CD14-positive monocyte (primary cell): ENCODE measurements around the gene MBD2. TPM values are rescaled to one million over a fixed set of nuclear protein-coding genes. Genes with fewer than 3 reads are reported as not detected.
A peak's percentile ranks its signal among the peaks of the same experiment; 100 is the strongest.

Source experiments
- DNase-seq, 3 donors: peaks; one replicate each; pipeline ENCODE4 v3.0.0-alpha.2; 2011 to 2022
- H2AFZ ChIP-seq: 2 replicates; pipeline ENCODE4 v1.6.0; 2012; ENCODE audit warnings: mild to moderate bottlenecking, low read depth, low read length, inconsistent platforms; ENCODE audit not compliant: insufficient read depth, poor library complexity, severe bottlenecking
- H3K27ac ChIP-seq, 2 donors: 1 replicate in 1 of 2; 2 replicates in 1 of 2; pipeline ENCODE4 v1.5.1; 2012 to 2013; ENCODE audit warnings: low read length in 2 of 2, control low read depth in 1 of 2, inconsistent platforms in 1 of 2, low read depth in 1 of 2, mild to moderate bottlenecking in 1 of 2
- H3K27me3 ChIP-seq, 2 donors: one replicate each; pipeline versions ENCODE4 v1.6.0 to v1.6.1; 2011 to 2013; ENCODE audit warnings: low read length in 2 of 2; ENCODE audit not compliant: control insufficient read depth in 2 of 2, insufficient read depth in 2 of 2
- H3K36me3 ChIP-seq, 2 donors: replicated peaks in 1 of 2; 1 replicate in 1 of 2; 2 replicates in 1 of 2; pipeline versions ENCODE4 v1.5.1 to v1.6.1; 2012 to 2013; ENCODE audit warnings: low read length in 2 of 2, control low read depth in 1 of 2, inconsistent platforms in 1 of 2, mild to moderate bottlenecking in 1 of 2; ENCODE audit not compliant: insufficient read depth in 2 of 2, control insufficient read depth in 1 of 2
- H3K4me1 ChIP-seq, 2 donors: 1 replicate in 1 of 2; 2 replicates in 1 of 2; pipeline versions ENCODE4 v1.5.1 to v1.6.1; 2012 to 2013; ENCODE audit warnings: low read length in 2 of 2, control low read depth in 1 of 2, inconsistent platforms in 1 of 2, mild to moderate bottlenecking in 1 of 2, moderate library complexity in 1 of 2; ENCODE audit not compliant: insufficient read depth in 2 of 2, control insufficient read depth in 1 of 2
- H3K4me2 ChIP-seq: replicated peaks from 2 replicates; pipeline ENCODE3; 2012; ENCODE audit warnings: low read length, moderate library complexity, mild to moderate bottlenecking; ENCODE audit not compliant: poor library complexity, severe bottlenecking; ENCODE audit errors: extremely low read depth
- H3K4me3 ChIP-seq, 3 experiments: fragments of 200-600 bp in 1 of 3; sonication (generic) in 1 of 3; replicated peaks in 1 of 3; 1 replicate in 2 of 3; 2 replicates in 1 of 3; pipeline ENCODE4 v1.5.1; 2011 to 2013; ENCODE audit warnings: low read length in 3 of 3, mild to moderate bottlenecking in 3 of 3, control low read depth in 2 of 3, low read depth in 2 of 3, inconsistent platforms in 1 of 3, moderate library complexity in 1 of 3
- H3K79me2 ChIP-seq: 2 replicates; pipeline ENCODE4 v1.6.0; 2012; ENCODE audit warnings: mild to moderate bottlenecking, control low read depth, inconsistent platforms, low read length, moderate library complexity; ENCODE audit not compliant: insufficient read depth
- H3K9ac ChIP-seq: 2 replicates; pipeline ENCODE4 v1.6.0; 2017; ENCODE audit warnings: low read length, mild to moderate bottlenecking; ENCODE audit not compliant: insufficient read depth, poor library complexity, severe bottlenecking
- H3K9me3 ChIP-seq, 2 donors: replicated peaks in 1 of 2; 1 replicate in 1 of 2; 2 replicates in 1 of 2; pipeline versions ENCODE4 v1.5.1 to v1.6.1; 2012 to 2013; ENCODE audit warnings: low read length in 2 of 2, control low read depth in 1 of 2; ENCODE audit not compliant: control insufficient read depth in 1 of 2, insufficient read depth in 1 of 2
- H4K20me1 ChIP-seq: 2 replicates; pipeline ENCODE4 v1.6.0; 2012; ENCODE audit warnings: mild to moderate bottlenecking, low read length, control low read depth, moderate library complexity; ENCODE audit not compliant: insufficient read depth
- H3K27ac Mint-ChIP-seq, 7 donors: one replicate each; pipeline ENCODE4 v1.8.0; 2020; ENCODE audit warnings: mild to moderate bottlenecking in 7 of 7, mixed read lengths in 7 of 7, moderate library complexity in 6 of 7, inconsistent platforms in 2 of 7
- H3K27me3 Mint-ChIP-seq, 3 donors: one replicate each; pipeline ENCODE4 v1.8.0; 2021 to 2022; ENCODE audit warnings: low read depth in 3 of 3, mild to moderate bottlenecking in 3 of 3, mixed read lengths in 3 of 3, moderate library complexity in 3 of 3, inconsistent platforms in 1 of 3
- H3K36me3 Mint-ChIP-seq, 2 donors: one replicate each; pipeline ENCODE4 v1.8.0; 2020; ENCODE audit warnings: mixed read lengths in 2 of 2, inconsistent platforms in 1 of 2, mild to moderate bottlenecking in 1 of 2
- H3K4me1 Mint-ChIP-seq: one replicate; pipeline ENCODE4 v1.8.0; 2020; ENCODE audit warnings: mild to moderate bottlenecking, mixed read lengths
- H3K4me3 Mint-ChIP-seq, 2 donors: one replicate each; pipeline ENCODE4 v1.8.0; 2020; ENCODE audit warnings: mild to moderate bottlenecking in 2 of 2, mixed read lengths in 2 of 2, moderate library complexity in 1 of 2
- H3K9me3 Mint-ChIP-seq, 7 donors: one replicate each; pipeline ENCODE4 v1.8.0; 2020 to 2022; ENCODE audit warnings: mixed read lengths in 7 of 7, mild to moderate bottlenecking in 6 of 7, moderate library complexity in 6 of 7, inconsistent platforms in 2 of 7
- CTCF ChIP-seq: fragments of 200-600 bp; IDR thresholded peaks from one replicate; pipeline ENCODE4 v1.8.0; 2022; ENCODE audit warnings: antibody characterized with exemption, mild to moderate bottlenecking
- WGBS: methylation state at CpG from one replicate; pipeline ENCODE4 v1.1.5; 2013; ENCODE audit warnings: missing lambda C conversion rate; ENCODE audit not compliant: insufficient coverage; 5-methylcytosine and 5-hydroxymethylcytosine counted together
- intact Hi-C, 2 donors: fragments of 100-400 bp; cut with micrococcal nuclease; formaldehyde crosslinking; loops; one replicate each; pipeline versions ENCODE4 v1.15.0 to v1.15.1; 2023
- polyA plus RNA-seq, 3 donors: library from polyadenylated mRNA; depleted of rRNA in 1 of 3; unstranded in 2 of 3; stranded (reverse) in 1 of 3; fragments of 300-500 nt in 2 of 3; fragments of >200 nt in 1 of 3; fragmentation: Illumina TruSeq in 2 of 3; gene quantifications; 1 replicate in 2 of 3; 2 replicates in 1 of 3; pipeline ENCODE4 v1.2.3, GENCODE V29; 2012 to 2021

MBD2 gene
- polyA plus RNA-seq, 3 donors, result 11.6 to 64.9 (median 25.2) TPM

DNA sequence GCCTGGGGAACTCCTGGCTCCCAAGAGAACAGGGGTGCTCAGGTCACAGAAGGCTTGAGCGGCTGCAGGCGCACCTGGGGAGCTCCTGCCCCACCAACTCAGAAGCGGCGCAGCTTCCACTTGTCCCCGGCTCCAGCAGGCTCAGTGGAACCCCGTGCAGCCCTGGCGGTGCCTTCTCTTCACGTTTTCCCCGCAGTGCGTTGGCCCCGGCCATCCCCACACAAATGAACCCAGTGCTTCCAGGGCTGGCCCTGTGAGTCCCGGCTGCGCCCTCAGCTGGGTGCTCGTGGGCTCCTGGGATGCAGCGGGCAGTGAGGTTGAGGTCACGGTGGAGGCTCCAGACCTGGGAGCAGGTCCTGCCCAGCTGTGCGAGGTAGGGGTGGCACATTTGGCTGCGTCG, 17.9 kb upstream of the MBD2 start:
- no peak overlapping the region for H3K4me2 ChIP-seq
- H4K20me1 ChIP-seq, result no peaks in the 10 kb centered on the region
- no peaks in the 10 kb centered on the region for H3K36me3 Mint-ChIP-seq
- no peak for TF ChIP-seq CTCF
- H3K27me3 ChIP-seq, result no peaks in the 10 kb centered on the region
- no peaks in the 10 kb centered on the region for H3K9me3 ChIP-seq
- peak overlapping the region in 1 of 2 donors; percentile 86 for H3K27ac ChIP-seq
- WGBS, result over 99% methylated on average over 19 of the region's 19 CpGs
- H3K27me3 Mint-ChIP-seq, result no peaks in the 10 kb centered on the region
- no peak overlapping the region for H3K9ac ChIP-seq
- peak overlapping the region in 1 of 7 donors; percentile 26 for H3K27ac Mint-ChIP-seq
- peaks cover 0 to 2% (median 0%) of the 10 kb centered on the region in 7 donors for H3K9me3 Mint-ChIP-seq
- H2AFZ ChIP-seq, result peak overlapping the region; percentile 72
- intact Hi-C loops, result no loop called here
- H3K79me2 ChIP-seq, result no peaks in the 10 kb centered on the region
- H3K4me1 Mint-ChIP-seq, result peaks cover 52% of the 10 kb centered on the region
- no peak for DNase-seq
- H3K4me1 ChIP-seq, result peaks cover 48 to 54% of the 10 kb centered on the region in 2 donors
- H3K4me3 Mint-ChIP-seq, result no peak overlapping the region
- H3K4me3 ChIP-seq, result no peak overlapping the region
- no peaks in the 10 kb centered on the region for H3K36me3 ChIP-seq

DNA sequence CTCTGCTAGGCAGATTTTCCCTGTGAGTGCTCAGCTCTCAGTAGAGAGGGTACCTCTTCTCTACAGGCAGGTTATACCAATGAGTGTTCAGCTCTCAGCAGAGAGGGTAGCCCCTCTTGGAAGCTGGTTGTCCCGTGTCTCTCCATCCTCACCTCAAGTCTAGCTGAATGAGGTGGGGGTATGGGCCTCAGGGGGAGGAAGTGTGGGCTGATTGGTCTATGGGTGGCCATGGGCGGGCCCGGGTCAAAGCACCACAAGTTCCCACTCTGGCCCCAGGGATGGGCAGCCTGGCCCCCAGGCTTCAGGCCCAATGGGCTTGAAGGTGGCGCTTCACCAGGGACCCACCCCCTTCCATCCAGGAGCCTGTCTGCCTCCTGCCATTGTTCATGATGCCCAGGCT, 17.0 kb upstream of the MBD2 start:
- Histone ChIP-seq H3K4me2 (no peak overlapping the region), H4K20me1 (no peaks in the 10 kb centered on the region), H3K4me3 (peak overlapping the region in 1 of 3 experiments; percentile 57), H3K36me3 (no peaks in the 10 kb centered on the region), H2AFZ (peak overlapping the region; percentile 72), H3K4me1 (peaks cover 48 to 56% of the 10 kb centered on the region in 2 donors), H3K27me3 (no peaks in the 10 kb centered on the region), H3K79me2 (no peaks in the 10 kb centered on the region), H3K27ac (peak overlapping the region; percentile 86 to 93), H3K9ac (no peak overlapping the region), H3K9me3 (no peaks in the 10 kb centered on the region)
- peak overlapping the region in 1 of 2 donors; percentile 11 for H3K4me3 Mint-ChIP-seq
- DNase-seq, result no peak
- no peak for TF ChIP-seq CTCF
- H3K9me3 Mint-ChIP-seq, result peaks cover 0 to 2% (median 0%) of the 10 kb centered on the region in 7 donors
- H3K36me3 Mint-ChIP-seq, result no peaks in the 10 kb centered on the region
- H3K4me1 Mint-ChIP-seq, result peaks cover 46% of the 10 kb centered on the region
- intact Hi-C loops, result no loop called here
- 100% methylated on average over 1 of the region's 4 CpGs for WGBS
- peak overlapping the region; percentile 91 to 96 (median 96) for H3K27ac Mint-ChIP-seq
- no peaks in the 10 kb centered on the region for H3K27me3 Mint-ChIP-seq
